ENCODE data around the gene TARS3. TPM values are rescaled to one million over a fixed set of nuclear protein-coding genes. Genes with fewer than 3 reads are reported as not detected.

TARS3 gene
- total RNA-seq, 1 donor from 2014 or later, result 21.2 TPM

DNA sequence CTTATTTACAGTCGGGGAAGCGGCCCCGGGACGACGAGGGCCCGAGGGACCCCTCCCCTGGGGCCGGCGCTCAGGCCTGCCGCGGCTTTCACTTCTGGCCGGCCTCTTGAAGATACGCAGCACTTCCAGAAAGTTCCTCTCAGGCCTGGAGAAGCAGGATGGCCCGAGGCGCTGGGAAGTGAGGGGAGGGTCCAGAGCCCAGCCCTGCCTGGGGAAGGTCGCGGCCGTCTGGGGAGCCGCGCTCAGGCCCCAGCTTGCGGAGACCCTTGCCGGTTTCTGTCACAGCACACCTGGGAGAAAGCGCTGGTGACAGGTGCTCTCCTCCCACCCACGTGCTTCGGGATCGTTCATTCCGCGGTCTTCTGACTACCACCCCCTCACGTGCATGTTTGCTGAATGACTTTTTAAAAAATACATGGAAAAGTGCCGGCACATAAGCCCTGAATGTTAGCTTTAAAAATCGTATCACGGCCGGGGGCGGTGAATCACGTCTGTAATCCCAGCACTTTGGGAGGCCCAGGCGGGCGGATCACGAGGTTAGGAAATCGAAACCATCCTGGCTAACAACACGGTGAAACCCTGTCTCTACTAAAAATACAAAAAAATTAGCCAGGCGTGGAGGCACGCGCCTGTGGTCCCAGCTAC is 71.4 kb downstream of the TARS3 start:
- H3K27me3 ChIP-seq, result no peaks in the 10 kb centered on the region
- H2AFZ ChIP-seq (replicated peaks), result peak overlapping the region; percentile 83
- peaks cover 39% of the 10 kb centered on the region for H3K79me2 ChIP-seq (ENCODE audit: low read depth)
- H3K27ac ChIP-seq, result no peak overlapping the region
- H3K4me1 ChIP-seq, result peaks cover 11% of the 10 kb centered on the region
- Mint-ChIP-seq H3K4me1 (peaks cover 14% of the 10 kb centered on the region), H3K27ac (no peak overlapping the region), H3K9me3 (no peaks in the 10 kb centered on the region), H3K4me3 (peak overlapping the region; percentile 87), H3K36me3 (peaks cover 2% of the 10 kb centered on the region), H3K27me3 (ENCODE audit: insufficient read depth, low read depth) (no peaks in the 10 kb centered on the region)
- H3K9ac ChIP-seq, result peak overlapping the region; percentile 23
- H3K4me3 ChIP-seq, result peak overlapping the region; percentile 68
- no peaks in the 10 kb centered on the region for H3K9me3 ChIP-seq (ENCODE audit: low read depth)
- peaks cover 6% of the 10 kb centered on the region for H3K36me3 ChIP-seq
- TF ChIP-seq EZH2phosphoT487 (IDR thresholded peaks at IDR 0.05) (no peak), EZH2 (IDR thresholded peaks at IDR 0.05) (peak; percentile 3)
- TF ChIP-seq, protein P1, sequence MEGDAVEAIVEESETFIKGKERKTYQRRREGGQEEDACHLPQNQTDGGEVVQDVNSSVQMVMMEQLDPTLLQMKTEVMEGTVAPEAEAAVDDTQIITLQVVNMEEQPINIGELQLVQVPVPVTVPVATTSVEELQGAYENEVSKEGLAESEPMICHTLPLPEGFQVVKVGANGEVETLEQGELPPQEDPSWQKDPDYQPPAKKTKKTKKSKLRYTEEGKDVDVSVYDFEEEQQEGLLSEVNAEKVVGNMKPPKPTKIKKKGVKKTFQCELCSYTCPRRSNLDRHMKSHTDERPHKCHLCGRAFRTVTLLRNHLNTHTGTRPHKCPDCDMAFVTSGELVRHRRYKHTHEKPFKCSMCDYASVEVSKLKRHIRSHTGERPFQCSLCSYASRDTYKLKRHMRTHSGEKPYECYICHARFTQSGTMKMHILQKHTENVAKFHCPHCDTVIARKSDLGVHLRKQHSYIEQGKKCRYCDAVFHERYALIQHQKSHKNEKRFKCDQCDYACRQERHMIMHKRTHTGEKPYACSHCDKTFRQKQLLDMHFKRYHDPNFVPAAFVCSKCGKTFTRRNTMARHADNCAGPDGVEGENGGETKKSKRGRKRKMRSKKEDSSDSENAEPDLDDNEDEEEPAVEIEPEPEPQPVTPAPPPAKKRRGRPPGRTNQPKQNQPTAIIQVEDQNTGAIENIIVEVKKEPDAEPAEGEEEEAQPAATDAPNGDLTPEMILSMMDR (IDR thresholded peaks at IDR 0.05), result no peak
- H3K4me2 ChIP-seq, result peak overlapping the region; percentile 93
- peaks cover 10% of the 10 kb centered on the region for H3F3A ChIP-seq (ENCODE audit: low read depth)
- DNase-seq (ENCODE audit: low spot score), result no peak
- H4K20me1 ChIP-seq (ENCODE audit: low read depth), result peaks cover 12% of the 10 kb centered on the region

DNA sequence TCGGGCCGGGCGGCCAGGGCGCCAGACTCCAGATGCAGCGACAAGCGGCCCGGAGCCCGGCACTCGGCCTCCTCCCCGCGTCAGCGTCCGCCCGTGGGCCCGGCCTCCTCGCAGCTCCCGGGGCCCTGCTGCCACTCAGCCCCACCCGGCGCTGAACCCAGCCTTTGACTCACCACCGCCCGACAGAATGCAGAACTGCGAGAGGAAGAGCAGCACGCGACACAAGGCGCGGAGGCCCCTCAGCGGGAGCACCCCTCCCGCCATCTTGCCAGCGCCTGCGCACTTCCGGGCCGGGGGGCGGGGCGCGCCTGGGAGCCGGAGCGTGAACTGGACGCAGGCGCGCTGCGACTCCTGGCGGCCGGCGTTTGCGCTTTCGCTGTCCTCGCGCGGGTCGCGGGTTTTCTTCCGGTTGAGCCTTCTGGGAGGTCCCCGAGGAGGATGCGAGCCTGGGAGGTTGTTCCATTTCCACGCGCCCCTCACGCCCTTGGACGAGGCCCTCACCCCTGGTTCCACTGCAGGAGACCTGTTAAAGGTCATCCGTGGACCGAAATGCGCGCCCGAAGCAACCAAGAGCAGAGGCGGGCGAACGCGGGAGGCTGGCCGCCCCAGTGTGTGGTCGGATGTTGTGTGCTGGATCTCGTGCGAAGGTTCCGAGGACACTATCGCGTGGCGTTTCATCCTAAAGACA is 72.0 kb downstream of the TARS3 start, which contains the start of gene TM2D3:
TM2D3 (minus strand) TSS at position 284 of the 688 bp plus-strand sequence; CDS start at position 264, 20 bp downstream.
- Histone ChIP-seq H3K9me3 (ENCODE audit: low read depth) (no peaks in the 10 kb centered on the region), H3K27me3 (no peaks in the 10 kb centered on the region), H3K4me3 (peak within 1 kb of the TSS; percentile 68), H3K27ac (peak within 1 kb of the TSS; percentile 77), H3K36me3 (peaks cover 6% of the 10 kb centered on the region), H3K79me2 (ENCODE audit: low read depth) (peaks cover 41% of the 10 kb centered on the region), H2AFZ (replicated peaks) (peak within 1 kb of the TSS; percentile 83), H3F3A (ENCODE audit: low read depth) (peaks cover 10% of the 10 kb centered on the region), H3K4me2 (peak within 1 kb of the TSS; percentile 93), H3K4me1 (peaks cover 11% of the 10 kb centered on the region), H3K9ac (peak within 1 kb of the TSS; percentile 57), H4K20me1 (ENCODE audit: low read depth) (peaks cover 12% of the 10 kb centered on the region)
- peak within 1 kb of the TSS; percentile 87 for H3K4me3 Mint-ChIP-seq
- peak; percentile 97 for DNase-seq (ENCODE audit: low spot score)
- peaks cover 14% of the 10 kb centered on the region for H3K4me1 Mint-ChIP-seq
- H3K9me3 Mint-ChIP-seq, result no peaks in the 10 kb centered on the region
- no peaks in the 10 kb centered on the region for H3K27me3 Mint-ChIP-seq (ENCODE audit: insufficient read depth, low read depth)
- peak within 1 kb of the TSS; percentile 90 for H3K27ac Mint-ChIP-seq
- TF ChIP-seq, protein P1 (IDR thresholded peaks at IDR 0.05), result peak; percentile 78
- no peak for TF ChIP-seq EZH2phosphoT487 (IDR thresholded peaks at IDR 0.05)
- H3K36me3 Mint-ChIP-seq, result peaks cover 2% of the 10 kb centered on the region

DNA sequence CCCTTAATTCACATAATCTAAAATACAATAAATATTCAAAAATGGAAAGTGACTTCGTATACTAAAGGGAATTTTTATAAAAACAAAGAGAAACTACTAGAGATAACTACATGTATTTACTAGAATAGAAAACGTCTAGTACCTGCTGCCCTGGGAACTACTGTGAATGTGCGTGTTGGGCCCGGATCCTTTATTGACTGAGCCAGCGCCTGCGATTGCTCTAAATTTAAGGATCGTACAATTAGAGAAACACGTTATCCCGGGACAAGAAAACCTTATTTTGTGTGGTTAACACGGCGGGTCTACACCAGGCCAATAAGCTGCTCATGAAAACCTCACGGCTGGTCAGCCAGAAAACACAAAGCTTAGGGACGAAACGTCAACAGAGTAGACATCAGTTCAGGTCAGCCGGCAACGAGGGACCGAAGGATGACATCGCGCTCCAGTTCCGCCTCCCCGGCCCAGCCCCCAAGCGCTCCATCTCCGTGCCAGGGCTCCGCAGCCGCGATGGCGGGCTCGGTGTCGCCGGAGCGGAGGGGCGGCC is 72.6 kb downstream of the TARS3 start:
- Mint-ChIP-seq H3K9me3 (no peaks in the 10 kb centered on the region), H3K27ac (peak overlapping the region; percentile 90), H3K4me1 (peaks cover 14% of the 10 kb centered on the region), H3K27me3 (ENCODE audit: insufficient read depth, low read depth) (no peaks in the 10 kb centered on the region), H3K36me3 (peaks cover 2% of the 10 kb centered on the region), H3K4me3 (peak overlapping the region; percentile 87)
- no peaks in the 10 kb centered on the region for H3K9me3 ChIP-seq (ENCODE audit: low read depth)
- peak overlapping the region; percentile 57 for H3K9ac ChIP-seq
- peak overlapping the region; percentile 77 for H3K27ac ChIP-seq
- H3K27me3 ChIP-seq, result no peaks in the 10 kb centered on the region
- no peak for DNase-seq (ENCODE audit: low spot score)
- H3K79me2 ChIP-seq (ENCODE audit: low read depth), result peaks cover 41% of the 10 kb centered on the region
- H4K20me1 ChIP-seq (ENCODE audit: low read depth), result peaks cover 12% of the 10 kb centered on the region
- peak overlapping the region; percentile 79 for H2AFZ ChIP-seq (replicated peaks)
- H3K4me3 ChIP-seq, result peak overlapping the region; percentile 68
- H3K4me1 ChIP-seq, result peaks cover 11% of the 10 kb centered on the region
- H3K36me3 ChIP-seq, result peaks cover 6% of the 10 kb centered on the region
- peak overlapping the region; percentile 93 for H3K4me2 ChIP-seq
- TF ChIP-seq EZH2 (IDR thresholded peaks at IDR 0.05), result no peak
- no peak for TF ChIP-seq EZH2phosphoT487 (IDR thresholded peaks at IDR 0.05)
- peaks cover 10% of the 10 kb centered on the region for H3F3A ChIP-seq (ENCODE audit: low read depth)
